ENCODE data around the gene NUP107.

Gene NUP107

GRCh38 chr12:68739891-68740290, 53.1 kb downstream of the NUP107 start:
- Histone ChIP-seq H3K36me3 (ENCODE audit: control insufficient read depth, insufficient read depth, low read length) (peaks cover 78% of the 10 kb centered on the region), H3K9me3 (ENCODE audit: control insufficient read depth, insufficient read depth, low read length) (no peaks in the 10 kb centered on the region), H3K9ac (ENCODE audit: low read depth, low read length) (no peak overlapping the region), H3K27me3 (ENCODE audit: control insufficient read depth, insufficient read depth, low read length) (no peaks in the 10 kb centered on the region), H3K4me1 (ENCODE audit: control insufficient read depth, insufficient read depth, low read length) (no peaks in the 10 kb centered on the region), H3K4me3 (ENCODE audit: low read depth, low read length) (no peak overlapping the region), H3K27ac (ENCODE audit: low read depth, low read length) (no peak overlapping the region)

DNA sequence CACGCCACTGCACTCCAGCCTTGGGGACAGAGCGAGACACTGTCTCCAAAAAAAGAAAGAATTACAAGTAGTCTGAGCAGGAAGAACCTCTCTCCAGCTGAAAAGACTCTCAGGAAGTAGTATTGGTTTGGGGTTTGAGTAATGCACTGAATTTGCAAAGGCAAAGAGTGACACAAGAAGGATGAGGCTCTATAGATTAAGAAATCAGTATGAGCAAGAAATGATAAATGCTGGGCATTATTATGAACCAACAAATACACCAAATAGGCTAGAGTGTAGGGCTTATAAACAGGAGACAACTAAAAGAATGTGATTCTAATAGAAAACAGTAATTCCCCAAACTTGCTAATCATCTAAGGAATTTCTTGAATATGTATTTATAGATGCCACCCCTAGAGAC, 56.6 kb downstream of the NUP107 start:
- peaks cover 52% of the 10 kb centered on the region for H3K36me3 ChIP-seq (ENCODE audit: control insufficient read depth, insufficient read depth, low read length)
- H3K9me3 ChIP-seq (ENCODE audit: control insufficient read depth, insufficient read depth, low read length), result no peaks in the 10 kb centered on the region
- H3K9ac ChIP-seq (ENCODE audit: low read depth, low read length), result no peak overlapping the region
- peaks cover 13% of the 10 kb centered on the region for H3K4me1 ChIP-seq (ENCODE audit: control insufficient read depth, insufficient read depth, low read length)
- H3K27me3 ChIP-seq (ENCODE audit: control insufficient read depth, insufficient read depth, low read length), result no peaks in the 10 kb centered on the region
- H3K27ac ChIP-seq (ENCODE audit: low read depth, low read length), result no peak overlapping the region
- H3K4me3 ChIP-seq (ENCODE audit: low read depth, low read length), result no peak overlapping the region

DNA sequence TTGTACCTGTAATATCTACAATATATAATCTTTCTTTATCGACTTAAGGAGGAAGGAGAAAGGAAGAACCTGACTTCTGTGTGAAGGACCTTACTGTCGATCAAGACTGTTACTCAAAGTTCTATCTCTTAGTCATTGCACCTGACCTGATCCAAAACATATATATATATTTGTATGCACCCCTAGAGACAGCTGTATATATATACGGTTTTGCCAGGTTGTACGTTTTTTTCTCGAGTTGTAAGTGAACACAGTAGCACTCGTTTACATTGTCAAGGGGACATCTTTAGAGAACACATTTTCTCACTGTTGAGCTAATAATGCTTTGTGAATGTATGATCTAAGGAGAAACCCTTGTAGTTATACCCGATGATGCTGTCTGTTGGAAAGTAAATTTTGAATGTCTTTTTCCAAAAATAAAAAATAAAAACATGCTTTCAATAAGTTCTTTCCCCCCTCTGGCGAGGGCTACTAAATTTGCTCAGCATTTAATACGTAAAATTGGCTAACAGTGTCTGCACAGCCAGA, 58.7 kb downstream of the NUP107 start:
- Histone ChIP-seq H3K27ac (ENCODE audit: low read depth, low read length) (peak overlapping the region; percentile 44), H3K4me1 (ENCODE audit: control insufficient read depth, insufficient read depth, low read length) (peaks cover 13% of the 10 kb centered on the region), H3K4me3 (ENCODE audit: low read depth, low read length) (peak overlapping the region; percentile 91), H3K9ac (ENCODE audit: low read depth, low read length) (0 out of 2 replicates have a peak overlapping the region, but pooled peaks have one; percentile 39), H3K27me3 (ENCODE audit: control insufficient read depth, insufficient read depth, low read length) (no peaks in the 10 kb centered on the region), H3K36me3 (ENCODE audit: control insufficient read depth, insufficient read depth, low read length) (peaks cover 50% of the 10 kb centered on the region), H3K9me3 (ENCODE audit: control insufficient read depth, insufficient read depth, low read length) (no peaks in the 10 kb centered on the region)

- H3K9me3 ChIP-seq (ENCODE audit: control insufficient read depth, insufficient read depth, low read length), result no peaks in the 10 kb centered on the region
- peaks cover 13% of the 10 kb centered on the region for H3K4me1 ChIP-seq (ENCODE audit: control insufficient read depth, insufficient read depth, low read length)
- peaks cover 51% of the 10 kb centered on the region for H3K36me3 ChIP-seq (ENCODE audit: control insufficient read depth, insufficient read depth, low read length)
- H3K9ac ChIP-seq (ENCODE audit: low read depth, low read length), result peak within 1 kb of the TSS; percentile 70
- H3K4me3 ChIP-seq (ENCODE audit: low read depth, low read length), result peak within 1 kb of the TSS; percentile 91
- H3K27me3 ChIP-seq (ENCODE audit: control insufficient read depth, insufficient read depth, low read length), result no peaks in the 10 kb centered on the region
- peak within 1 kb of the TSS; percentile 84 for H3K27ac ChIP-seq (ENCODE audit: low read depth, low read length)
These were observed 59.3 kb downstream of the NUP107 start, which contains the start of gene SLC35E3 for GRCh38 chr12:68745904-68746571. TSS of gene SLC35E3 (plus strand) at chr12:68746176. CDS start at chr12:68746378, 202 bp downstream.

- Histone ChIP-seq H3K27ac (ENCODE audit: low read depth, low read length) (peak overlapping the region; percentile 84), H3K9me3 (ENCODE audit: control insufficient read depth, insufficient read depth, low read length) (no peaks in the 10 kb centered on the region), H3K4me1 (ENCODE audit: control insufficient read depth, insufficient read depth, low read length) (peaks cover 13% of the 10 kb centered on the region), H3K9ac (ENCODE audit: low read depth, low read length) (peak overlapping the region; percentile 70), H3K36me3 (ENCODE audit: control insufficient read depth, insufficient read depth, low read length) (peaks cover 46% of the 10 kb centered on the region), H3K27me3 (ENCODE audit: control insufficient read depth, insufficient read depth, low read length) (no peaks in the 10 kb centered on the region), H3K4me3 (ENCODE audit: low read depth, low read length) (peak overlapping the region; percentile 91)
These were observed 59.9 kb downstream of the NUP107 start for GRCh38 chr12:68746572-68747180.

GRCh38 chr12:68749443-68749842, 62.7 kb downstream of the NUP107 start:
- no peak overlapping the region for H3K4me3 ChIP-seq (ENCODE audit: low read depth, low read length)
- no peaks in the 10 kb centered on the region for H3K9me3 ChIP-seq (ENCODE audit: control insufficient read depth, insufficient read depth, low read length)
- H3K9ac ChIP-seq (ENCODE audit: low read depth, low read length), result no peak overlapping the region
- H3K4me1 ChIP-seq (ENCODE audit: control insufficient read depth, insufficient read depth, low read length), result peaks cover 13% of the 10 kb centered on the region
- H3K27me3 ChIP-seq (ENCODE audit: control insufficient read depth, insufficient read depth, low read length), result no peaks in the 10 kb centered on the region
- H3K36me3 ChIP-seq (ENCODE audit: control insufficient read depth, insufficient read depth, low read length), result peaks cover 51% of the 10 kb centered on the region
- no peak overlapping the region for H3K27ac ChIP-seq (ENCODE audit: low read depth, low read length)

DNA sequence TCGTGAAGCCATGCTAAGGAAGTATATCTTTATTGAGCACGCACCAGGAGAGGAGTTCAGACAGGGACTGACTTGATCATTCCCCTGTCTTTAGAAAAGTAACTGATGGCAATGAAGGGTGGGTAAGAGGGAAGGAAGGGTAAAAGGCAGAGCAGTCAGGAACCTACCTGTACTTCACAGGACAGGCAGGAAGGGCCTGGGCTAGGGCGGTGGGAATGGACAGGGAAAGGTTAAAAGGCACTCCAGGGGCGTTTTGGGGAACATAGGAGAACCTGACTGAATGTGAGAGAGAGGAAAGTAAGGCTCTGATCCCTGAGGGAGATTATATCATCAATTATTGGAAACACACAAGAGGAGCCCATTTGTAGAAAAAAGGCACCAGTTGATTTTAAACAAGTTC, 63.1 kb downstream of the NUP107 start:
- peaks cover 55% of the 10 kb centered on the region for H3K36me3 ChIP-seq (ENCODE audit: control insufficient read depth, insufficient read depth, low read length)
- no peaks in the 10 kb centered on the region for H3K27me3 ChIP-seq (ENCODE audit: control insufficient read depth, insufficient read depth, low read length)
- H3K9ac ChIP-seq (ENCODE audit: low read depth, low read length), result no peak overlapping the region
- no peak overlapping the region for H3K27ac ChIP-seq (ENCODE audit: low read depth, low read length)
- H3K4me1 ChIP-seq (ENCODE audit: control insufficient read depth, insufficient read depth, low read length), result peaks cover 13% of the 10 kb centered on the region
- no peaks in the 10 kb centered on the region for H3K9me3 ChIP-seq (ENCODE audit: control insufficient read depth, insufficient read depth, low read length)
- no peak overlapping the region for H3K4me3 ChIP-seq (ENCODE audit: low read depth, low read length)

DNA sequence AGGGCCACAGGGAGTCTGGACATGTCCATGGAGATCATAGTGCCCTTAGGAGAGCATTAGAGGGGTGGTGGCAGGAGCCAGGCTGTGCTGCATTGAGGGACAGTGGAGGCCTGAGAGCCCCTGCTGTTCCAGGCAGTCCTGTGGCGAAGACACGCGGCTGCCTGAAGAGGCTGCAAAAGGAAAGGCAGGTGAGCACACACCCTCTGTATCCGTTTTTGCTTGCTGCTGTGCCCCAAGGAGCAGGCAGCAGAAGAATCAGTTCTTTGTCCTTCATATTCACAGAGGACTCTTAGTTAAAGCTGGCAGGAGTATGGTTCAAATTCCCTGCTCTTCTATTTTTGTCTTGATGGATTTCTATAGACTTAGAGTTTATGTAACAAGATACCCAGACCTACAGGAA, 63.7 kb downstream of the NUP107 start:
- no peak overlapping the region for H3K27ac ChIP-seq (ENCODE audit: low read depth, low read length)
- peaks cover 11% of the 10 kb centered on the region for H3K4me1 ChIP-seq (ENCODE audit: control insufficient read depth, insufficient read depth, low read length)
- H3K9me3 ChIP-seq (ENCODE audit: control insufficient read depth, insufficient read depth, low read length), result no peaks in the 10 kb centered on the region
- H3K9ac ChIP-seq (ENCODE audit: low read depth, low read length), result no peak overlapping the region
- H3K4me3 ChIP-seq (ENCODE audit: low read depth, low read length), result no peak overlapping the region
- H3K36me3 ChIP-seq (ENCODE audit: control insufficient read depth, insufficient read depth, low read length), result peaks cover 62% of the 10 kb centered on the region
- H3K27me3 ChIP-seq (ENCODE audit: control insufficient read depth, insufficient read depth, low read length), result no peaks in the 10 kb centered on the region

DNA sequence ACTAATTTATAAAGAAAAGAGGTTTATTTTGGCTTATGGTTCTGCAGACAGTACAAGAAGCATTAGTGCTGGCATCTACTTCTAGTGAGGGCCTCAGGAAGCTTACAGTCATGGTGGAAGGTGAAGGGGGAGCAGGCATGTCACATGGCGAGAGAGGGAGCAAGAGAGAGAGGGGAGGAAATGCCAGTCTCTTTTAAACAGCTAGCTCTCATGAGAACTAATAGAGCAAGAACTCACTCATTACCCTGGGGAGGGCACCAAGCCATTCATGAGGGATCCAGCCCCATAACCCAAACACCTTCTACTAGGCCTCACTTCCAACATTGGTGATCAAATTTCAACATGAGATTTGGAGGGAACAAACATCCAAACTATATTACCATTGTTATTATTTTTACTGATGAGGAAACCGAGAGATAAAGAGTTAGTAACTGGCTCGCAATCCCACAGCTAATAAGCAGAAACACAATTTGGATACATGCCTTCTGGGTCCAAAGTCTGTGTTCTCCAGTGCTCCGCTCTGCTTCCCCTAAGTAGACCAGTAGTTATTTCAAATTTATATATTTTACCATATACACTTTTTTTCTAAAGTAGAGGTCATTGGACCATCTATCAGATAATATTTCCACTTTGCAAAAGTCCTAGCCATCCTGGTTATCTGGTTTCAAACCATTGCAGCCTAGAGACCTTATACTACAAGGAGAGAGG, 68.9 kb downstream of the NUP107 start:
- no peak overlapping the region for H3K9ac ChIP-seq (ENCODE audit: low read depth, low read length)
- no peaks in the 10 kb centered on the region for H3K9me3 ChIP-seq (ENCODE audit: control insufficient read depth, insufficient read depth, low read length)
- peaks cover 76% of the 10 kb centered on the region for H3K36me3 ChIP-seq (ENCODE audit: control insufficient read depth, insufficient read depth, low read length)
- H3K27ac ChIP-seq (ENCODE audit: low read depth, low read length), result no peak overlapping the region
- H3K27me3 ChIP-seq (ENCODE audit: control insufficient read depth, insufficient read depth, low read length), result no peaks in the 10 kb centered on the region
- H3K4me3 ChIP-seq (ENCODE audit: low read depth, low read length), result no peak overlapping the region
- H3K4me1 ChIP-seq (ENCODE audit: control insufficient read depth, insufficient read depth, low read length), result no peaks in the 10 kb centered on the region

GRCh38 chr12:68759852-68760251, 73.1 kb downstream of the NUP107 start:
- Histone ChIP-seq H3K27ac (ENCODE audit: low read depth, low read length) (no peak overlapping the region), H3K36me3 (ENCODE audit: control insufficient read depth, insufficient read depth, low read length) (peaks cover 61% of the 10 kb centered on the region), H3K27me3 (ENCODE audit: control insufficient read depth, insufficient read depth, low read length) (no peaks in the 10 kb centered on the region), H3K9me3 (ENCODE audit: control insufficient read depth, insufficient read depth, low read length) (no peaks in the 10 kb centered on the region), H3K4me1 (ENCODE audit: control insufficient read depth, insufficient read depth, low read length) (no peaks in the 10 kb centered on the region), H3K4me3 (ENCODE audit: low read depth, low read length) (no peak overlapping the region), H3K9ac (ENCODE audit: low read depth, low read length) (no peak overlapping the region)
